ENCODE data around the gene TMEM117. TPM values are rescaled to one million over a fixed set of nuclear protein-coding genes. Genes with fewer than 3 reads are reported as not detected.
"Not testable (repeated sequence)": the region's sequence is repeated elsewhere in the genome, so short reads cannot be mapped to it uniquely, and the experiment has no call there.

Gene TMEM117
- total RNA-seq, 1 donor, result 4.9 TPM

GRCh38 chr12:43858991-43859390 lies 23.1 kb downstream of the TMEM117 start:
- H3K4me1 ChIP-seq (ENCODE audit: insufficient read depth, low read length), result no peaks in the 10 kb centered on the region
- H3K27me3 ChIP-seq (ENCODE audit: insufficient read depth, low read length), result no peaks in the 10 kb centered on the region
- no peak overlapping the region for H3K4me3 ChIP-seq (ENCODE audit: low read length)
- no peaks in the 10 kb centered on the region for H3K9me3 ChIP-seq (ENCODE audit: low read depth, low read length)

- Histone ChIP-seq H3K27me3 (ENCODE audit: insufficient read depth, low read length) (no peaks in the 10 kb centered on the region), H3K4me3 (ENCODE audit: low read length) (no peak overlapping the region), H3K4me1 (ENCODE audit: insufficient read depth, low read length) (no peaks in the 10 kb centered on the region), H3K9me3 (ENCODE audit: low read depth, low read length) (no peaks in the 10 kb centered on the region)
Measured at GRCh38 chr12:43861015-43861839, 25.3 kb downstream of the TMEM117 start.

GRCh38 chr12:43861840-43862150 lies 25.9 kb downstream of the TMEM117 start:
- Histone ChIP-seq H3K9me3 (ENCODE audit: low read depth, low read length) (no peaks in the 10 kb centered on the region), H3K4me1 (ENCODE audit: insufficient read depth, low read length) (no peaks in the 10 kb centered on the region), H3K27me3 (ENCODE audit: insufficient read depth, low read length) (no peaks in the 10 kb centered on the region)

GRCh38 chr12:43863770-43864366 lies 28.0 kb downstream of the TMEM117 start:
- H3K9me3 ChIP-seq (ENCODE audit: low read depth, low read length), result no peaks in the 10 kb centered on the region
- no peak overlapping the region for H3K4me3 ChIP-seq (ENCODE audit: low read length)
- no peaks in the 10 kb centered on the region for H3K4me1 ChIP-seq (ENCODE audit: insufficient read depth, low read length)
- no peaks in the 10 kb centered on the region for H3K27me3 ChIP-seq (ENCODE audit: insufficient read depth, low read length)

More at GRCh38 chr12:43861840-43862150, 25.9 kb downstream of the TMEM117 start:
- no peak overlapping the region for H3K4me3 ChIP-seq (ENCODE audit: low read length)

- not testable (repeated sequence) for H3K4me1 ChIP-seq (ENCODE audit: insufficient read depth, low read length); H3K9me3 ChIP-seq (ENCODE audit: low read depth, low read length)
Measured at GRCh38 chr12:43864557-43864956, 28.7 kb downstream of the TMEM117 start.

DNA sequence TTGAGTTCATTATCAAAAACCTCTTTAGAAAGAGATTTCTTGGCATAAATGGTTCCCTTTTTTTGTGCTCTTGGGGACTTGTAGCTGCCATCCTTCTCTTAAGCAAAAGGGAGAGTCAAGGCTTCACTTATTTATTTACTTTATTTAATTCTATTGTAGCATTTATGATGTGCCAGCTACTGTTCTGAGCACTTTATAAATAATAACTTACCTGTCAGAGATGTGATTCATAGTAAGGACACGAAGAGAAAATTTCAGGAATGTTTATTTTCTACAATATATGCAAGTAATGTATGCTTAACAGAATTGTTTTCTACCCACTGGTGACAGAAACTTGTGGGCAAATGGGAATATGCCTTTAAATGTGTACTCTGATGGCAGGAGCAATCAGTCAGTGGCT lies 33.3 kb downstream of the TMEM117 start:
- no peak overlapping the region for H3K4me3 ChIP-seq (ENCODE audit: low read length)
- H3K4me1 ChIP-seq (ENCODE audit: insufficient read depth, low read length), result no peaks in the 10 kb centered on the region
- no peaks in the 10 kb centered on the region for H3K9me3 ChIP-seq (ENCODE audit: low read depth, low read length)
- no peaks in the 10 kb centered on the region for H3K27me3 ChIP-seq (ENCODE audit: insufficient read depth, low read length)

More at GRCh38 chr12:43864557-43864956, 28.7 kb downstream of the TMEM117 start:
- not testable (repeated sequence) for H3K4me3 ChIP-seq (ENCODE audit: low read length); H3K27me3 ChIP-seq (ENCODE audit: insufficient read depth, low read length)

GRCh38 chr12:43869765-43870164 lies 33.9 kb downstream of the TMEM117 start:
- H3K4me3 ChIP-seq (ENCODE audit: low read length); H3K9me3 ChIP-seq (ENCODE audit: low read depth, low read length); H3K27me3 ChIP-seq (ENCODE audit: insufficient read depth, low read length): not testable (repeated sequence)

GRCh38 chr12:43871258-43871657 lies 35.4 kb downstream of the TMEM117 start:
- H3K27me3 ChIP-seq (ENCODE audit: insufficient read depth, low read length); H3K4me3 ChIP-seq (ENCODE audit: low read length); H3K4me1 ChIP-seq (ENCODE audit: insufficient read depth, low read length); H3K9me3 ChIP-seq (ENCODE audit: low read depth, low read length): not testable (repeated sequence)

More at GRCh38 chr12:43869765-43870164, 33.9 kb downstream of the TMEM117 start:
- not testable (repeated sequence) for H3K4me1 ChIP-seq (ENCODE audit: insufficient read depth, low read length)

DNA sequence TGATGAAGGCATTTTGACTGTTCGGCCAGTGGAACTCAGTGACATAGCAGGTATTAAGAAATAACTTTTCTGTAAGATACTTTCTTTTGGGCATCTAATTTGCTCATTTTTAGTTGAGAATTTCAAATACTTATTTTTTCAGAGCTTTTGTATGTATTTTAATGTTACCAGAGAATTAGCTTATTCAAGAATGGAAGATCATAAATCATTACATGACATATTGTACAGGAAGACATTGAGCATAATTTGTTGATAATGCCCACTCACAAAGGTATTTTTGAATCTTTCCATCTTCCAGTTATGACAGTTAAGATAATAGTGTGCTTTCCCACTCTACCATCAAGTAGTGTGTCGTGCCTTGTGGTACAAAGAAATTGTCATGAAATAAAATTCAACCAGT lies 36.5 kb downstream of the TMEM117 start:
- no peaks in the 10 kb centered on the region for H3K27me3 ChIP-seq (ENCODE audit: insufficient read depth, low read length)
- H3K9me3 ChIP-seq (ENCODE audit: low read depth, low read length), result no peaks in the 10 kb centered on the region
- H3K4me1 ChIP-seq (ENCODE audit: insufficient read depth, low read length), result no peaks in the 10 kb centered on the region
- no peak overlapping the region for H3K4me3 ChIP-seq (ENCODE audit: low read length)

GRCh38 chr12:43878050-43878449 lies 42.2 kb downstream of the TMEM117 start:
- Histone ChIP-seq H3K4me1 (ENCODE audit: insufficient read depth, low read length) (no peaks in the 10 kb centered on the region), H3K4me3 (ENCODE audit: low read length) (no peak overlapping the region), H3K9me3 (ENCODE audit: low read depth, low read length) (no peaks in the 10 kb centered on the region), H3K27me3 (ENCODE audit: insufficient read depth, low read length) (no peaks in the 10 kb centered on the region)

DNA sequence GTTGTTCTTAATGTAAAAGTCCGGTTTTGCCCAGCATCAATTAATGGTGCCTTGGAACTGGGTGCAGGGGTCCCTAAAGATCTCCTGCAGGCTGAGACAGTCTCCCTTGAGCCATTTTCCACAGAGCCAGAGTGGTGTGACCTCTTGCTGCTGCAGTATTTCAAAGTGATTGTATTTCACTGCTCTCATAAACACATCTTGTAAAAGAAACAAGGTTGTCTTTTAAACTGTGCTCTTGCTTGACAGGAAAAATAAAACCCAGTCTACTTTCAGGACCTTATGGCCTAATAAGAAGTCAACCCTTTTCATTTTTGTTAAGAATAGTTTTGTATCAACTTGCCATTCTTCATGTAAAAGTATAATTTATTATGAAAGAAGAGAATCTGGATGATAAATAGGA lies 44.7 kb downstream of the TMEM117 start:
- no peak overlapping the region for H3K4me3 ChIP-seq (ENCODE audit: low read length)
- no peaks in the 10 kb centered on the region for H3K9me3 ChIP-seq (ENCODE audit: low read depth, low read length)
- H3K4me1 ChIP-seq (ENCODE audit: insufficient read depth, low read length), result no peaks in the 10 kb centered on the region
- H3K27me3 ChIP-seq (ENCODE audit: insufficient read depth, low read length), result no peaks in the 10 kb centered on the region

DNA sequence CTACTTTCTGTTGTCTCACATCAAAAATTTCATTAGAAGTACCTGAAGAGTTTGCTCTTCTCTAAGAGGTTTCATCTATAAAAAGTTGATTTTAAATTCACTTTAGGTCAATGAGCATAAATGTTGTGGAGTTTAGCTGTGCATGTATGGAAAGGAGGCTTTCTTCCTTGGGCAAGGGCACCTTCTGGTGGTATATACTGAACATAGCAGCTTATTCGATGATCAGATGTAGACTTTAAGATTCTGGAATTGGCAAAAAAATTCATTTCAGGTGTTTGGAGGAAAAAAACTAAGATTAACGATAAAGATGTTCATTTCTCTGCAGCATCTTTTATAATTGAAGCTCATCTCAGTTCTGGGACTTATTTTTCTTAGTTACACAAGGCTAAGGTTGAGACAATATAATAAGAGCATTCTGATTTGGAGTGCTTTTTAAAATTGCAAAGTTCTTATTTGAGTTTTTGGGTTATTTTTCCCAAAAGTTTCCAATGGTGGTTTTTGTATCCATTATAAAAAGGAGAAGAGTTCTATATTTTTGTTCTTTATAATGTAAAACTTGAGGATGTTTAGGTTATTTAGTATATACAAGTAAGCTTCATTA lies 46.8 kb downstream of the TMEM117 start:
- Histone ChIP-seq H3K4me3 (ENCODE audit: low read length) (no peak overlapping the region), H3K27me3 (ENCODE audit: insufficient read depth, low read length) (no peaks in the 10 kb centered on the region), H3K9me3 (ENCODE audit: low read depth, low read length) (no peaks in the 10 kb centered on the region), H3K4me1 (ENCODE audit: insufficient read depth, low read length) (no peaks in the 10 kb centered on the region)

DNA sequence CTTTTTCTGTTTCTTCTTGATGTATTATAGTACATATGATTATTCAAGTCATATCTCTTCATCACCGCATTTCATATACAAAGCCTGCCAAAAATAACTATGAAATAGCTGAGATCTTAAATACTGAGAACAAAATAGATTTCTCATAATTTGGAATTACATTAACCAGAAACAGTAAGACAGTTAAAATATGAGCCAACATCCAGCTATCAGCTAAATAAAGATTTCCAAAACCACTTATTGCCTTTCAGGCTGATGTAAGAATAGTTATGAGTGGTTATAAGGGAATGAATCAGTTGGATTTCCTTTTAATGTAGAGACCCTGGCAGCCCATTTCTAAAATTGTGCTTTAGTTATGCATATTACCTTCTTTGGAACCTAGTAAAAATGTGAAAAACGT lies 47.4 kb downstream of the TMEM117 start:
- Histone ChIP-seq H3K4me3 (ENCODE audit: low read length) (no peak overlapping the region), H3K4me1 (ENCODE audit: insufficient read depth, low read length) (no peaks in the 10 kb centered on the region), H3K27me3 (ENCODE audit: insufficient read depth, low read length) (no peaks in the 10 kb centered on the region), H3K9me3 (ENCODE audit: low read depth, low read length) (no peaks in the 10 kb centered on the region)

DNA sequence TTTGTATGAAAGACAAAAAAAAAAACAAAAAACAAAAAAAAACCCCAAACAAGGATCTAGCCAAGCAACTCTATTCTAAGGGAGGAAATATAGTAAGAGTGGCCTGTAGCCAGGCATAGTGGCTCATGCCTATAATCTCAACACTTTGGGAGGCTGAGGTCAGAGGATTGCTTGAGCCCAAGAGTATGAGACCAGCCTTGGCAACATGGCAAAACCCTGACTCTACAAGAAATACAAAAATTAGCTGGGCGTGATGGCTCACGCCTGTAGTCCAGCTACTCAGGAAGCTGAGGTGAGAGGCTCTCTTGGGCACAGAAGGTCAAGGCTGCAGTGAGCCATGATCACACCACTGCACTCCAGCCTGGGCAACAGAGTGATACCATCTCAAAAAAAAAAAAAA lies 47.9 kb downstream of the TMEM117 start:
- H3K4me1 ChIP-seq (ENCODE audit: insufficient read depth, low read length), result no peaks in the 10 kb centered on the region
- H3K9me3 ChIP-seq (ENCODE audit: low read depth, low read length), result no peaks in the 10 kb centered on the region
- H3K27me3 ChIP-seq (ENCODE audit: insufficient read depth, low read length), result no peaks in the 10 kb centered on the region
- H3K4me3 ChIP-seq (ENCODE audit: low read length), result no peak overlapping the region

- no peak overlapping the region for H3K4me3 ChIP-seq (ENCODE audit: low read length)
- no peaks in the 10 kb centered on the region for H3K4me1 ChIP-seq (ENCODE audit: insufficient read depth, low read length)
- no peaks in the 10 kb centered on the region for H3K27me3 ChIP-seq (ENCODE audit: insufficient read depth, low read length)
- H3K9me3 ChIP-seq (ENCODE audit: low read depth, low read length), result no peaks in the 10 kb centered on the region
Measured at GRCh38 chr12:43884683-43885410, 49.0 kb downstream of the TMEM117 start.
